ENCODE measurements around the gene PSTPIP1.

The PSTPIP1 gene

DNA sequence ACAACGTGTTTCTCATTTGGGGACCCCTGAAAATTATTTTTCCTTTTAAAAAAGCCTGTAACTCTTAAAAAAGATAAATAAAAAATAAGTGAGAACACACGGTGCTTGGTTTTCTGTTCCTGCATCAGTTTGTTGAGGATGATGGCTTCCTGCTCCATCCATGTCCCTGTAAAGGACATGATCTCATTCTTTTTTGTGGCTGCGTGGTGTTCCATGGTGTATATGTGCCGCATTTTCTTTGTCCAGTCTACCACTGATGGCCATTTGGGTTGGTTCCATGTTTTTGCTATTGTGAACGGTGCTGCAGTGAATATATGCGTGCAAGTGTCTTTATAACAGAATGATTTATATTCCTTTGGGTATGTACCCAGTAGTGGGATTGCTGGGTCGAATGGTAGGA is 73.7 kb downstream of the PSTPIP1 start:
- no peak for DNase-seq (ENCODE audit: low read depth, low spot score)

DNA sequence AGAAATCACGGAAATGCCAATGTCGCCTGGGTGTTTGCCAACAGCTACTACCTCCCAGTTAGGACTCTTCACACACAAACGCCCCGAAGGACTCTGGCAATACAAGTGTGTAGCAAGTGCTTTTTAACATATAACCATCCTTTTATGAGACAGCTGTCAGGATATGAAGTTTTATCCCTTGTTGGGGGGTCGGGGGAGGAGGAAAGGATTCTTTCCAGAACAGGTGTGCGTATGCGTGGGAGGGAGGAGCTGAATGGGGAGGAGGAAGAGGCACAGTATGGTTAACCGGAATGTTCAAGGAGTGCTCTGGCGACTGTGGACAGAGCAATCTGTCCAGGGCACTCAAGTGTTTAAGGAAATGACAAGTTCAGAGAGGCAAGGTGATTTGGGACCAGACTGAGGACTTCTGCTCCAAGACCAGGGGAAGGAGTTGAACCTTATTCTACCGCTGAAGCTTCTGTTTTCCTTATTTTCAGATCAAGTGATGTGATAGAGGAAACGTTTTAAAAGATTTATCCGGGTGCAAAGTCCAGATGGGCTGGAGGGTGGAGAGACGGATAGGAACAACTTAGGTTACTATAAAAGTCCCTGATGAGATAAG is 74.7 kb downstream of the PSTPIP1 start:
- DNase-seq (ENCODE audit: low read depth, low spot score) = no peak

DNA sequence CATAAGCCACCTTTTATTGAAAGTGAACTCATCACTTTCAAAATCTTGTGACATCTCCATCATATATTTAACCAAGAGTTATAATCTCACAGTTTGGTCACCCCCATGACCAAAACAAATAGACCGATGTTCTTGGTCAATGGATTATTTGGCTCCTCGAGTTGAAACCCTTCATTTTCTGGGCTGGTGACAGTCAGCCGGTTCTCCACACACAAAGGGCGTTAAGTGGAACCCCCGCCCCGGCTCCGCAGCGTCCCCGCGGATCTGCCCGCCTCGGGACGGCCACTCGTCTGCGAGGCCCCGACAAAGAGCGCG is 75.2 kb downstream of the PSTPIP1 start:
- DNase-seq (ENCODE audit: low read depth, low spot score) = no peak

DNA sequence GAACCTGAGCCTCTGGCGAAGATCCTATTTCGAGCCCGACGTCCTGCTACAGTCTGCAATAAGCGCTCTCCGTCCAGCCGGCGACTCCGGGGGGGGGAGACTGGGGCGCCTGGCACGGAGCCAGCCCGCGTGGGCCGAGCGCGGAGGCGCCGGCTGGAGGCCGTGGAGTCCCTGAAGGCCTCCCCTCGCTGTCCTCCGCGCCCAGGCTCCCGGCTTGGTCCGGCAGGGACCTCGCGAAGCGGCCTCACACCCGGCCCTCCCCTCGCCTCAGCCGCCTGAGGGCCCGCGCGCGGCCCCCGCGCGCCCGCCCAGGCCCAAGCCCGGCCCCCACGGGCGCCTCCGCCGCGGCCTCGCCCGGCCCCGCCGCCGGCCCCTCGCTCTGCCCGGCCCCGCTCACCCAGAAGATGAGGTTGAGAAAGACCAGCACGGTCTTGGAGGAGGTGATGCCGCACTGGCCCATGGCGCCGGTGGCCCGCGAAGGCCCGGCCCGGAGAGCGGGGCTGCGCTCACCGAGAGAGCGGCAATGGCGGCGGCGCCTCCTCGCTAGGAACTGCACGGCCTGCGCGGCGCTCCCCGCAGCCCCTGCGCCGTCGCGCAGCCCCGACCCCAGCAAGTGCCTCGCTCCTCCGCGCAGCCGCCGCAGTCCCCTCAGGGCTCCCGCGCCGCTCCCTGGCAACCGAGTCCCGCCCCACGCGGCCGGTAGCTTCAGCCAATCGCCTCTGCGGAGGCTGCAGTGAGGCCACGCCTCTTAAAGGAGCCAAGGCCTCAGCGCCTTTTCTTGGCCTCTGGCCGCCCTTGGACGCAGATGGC is 75.8 kb downstream of the PSTPIP1 start, which contains the start of gene TSPAN3:
TSS of gene TSPAN3 (minus strand) at position 615 of the 810 bp plus-strand sequence. CDS start at position 460, 155 bp downstream.
- peak; percentile 82 for DNase-seq (ENCODE audit: low read depth, low spot score)

DNA sequence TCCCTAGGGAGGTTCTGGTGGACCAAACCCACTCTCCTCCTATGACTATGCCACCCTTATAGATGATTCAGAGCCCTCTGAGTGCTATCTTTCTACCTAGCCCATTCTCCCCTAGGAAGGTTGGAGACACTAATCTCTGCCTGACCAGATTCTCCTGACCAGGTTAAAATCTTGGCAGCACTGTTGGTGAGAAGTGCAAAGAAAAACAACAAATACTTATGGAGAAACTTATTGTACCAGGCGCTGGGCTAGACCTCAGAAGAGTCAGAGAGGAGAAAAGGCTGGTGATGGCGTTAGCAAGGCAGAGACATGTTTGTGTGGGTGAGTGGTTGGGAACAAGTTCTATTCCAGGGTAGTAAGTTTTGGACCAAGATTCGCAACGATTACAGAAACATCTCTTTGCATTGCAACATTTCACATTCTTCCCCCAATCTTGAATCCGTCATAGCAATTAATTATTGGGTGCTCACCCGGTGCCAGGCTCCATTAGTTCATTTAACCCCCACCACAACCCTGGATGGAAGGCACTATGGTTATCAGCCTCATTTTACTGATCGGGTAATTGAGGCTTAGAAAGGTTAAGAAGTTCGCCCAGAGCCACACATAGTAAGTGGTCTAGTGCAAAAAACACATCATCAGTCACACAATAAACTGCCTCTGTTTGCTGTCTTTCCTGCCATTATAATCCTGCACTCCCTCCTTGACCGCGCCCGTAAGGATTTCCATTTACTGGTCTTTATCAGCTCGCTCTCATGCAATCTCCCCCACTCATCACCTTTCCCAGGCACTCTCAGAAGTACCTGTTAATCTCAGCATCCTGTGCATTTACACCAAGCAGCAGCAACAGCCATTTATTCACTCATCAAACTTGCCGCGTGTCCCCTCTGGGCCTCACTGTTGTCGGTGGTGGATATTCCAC is 76.6 kb downstream of the PSTPIP1 start:
- no peak for DNase-seq (ENCODE audit: low read depth, low spot score)

DNA sequence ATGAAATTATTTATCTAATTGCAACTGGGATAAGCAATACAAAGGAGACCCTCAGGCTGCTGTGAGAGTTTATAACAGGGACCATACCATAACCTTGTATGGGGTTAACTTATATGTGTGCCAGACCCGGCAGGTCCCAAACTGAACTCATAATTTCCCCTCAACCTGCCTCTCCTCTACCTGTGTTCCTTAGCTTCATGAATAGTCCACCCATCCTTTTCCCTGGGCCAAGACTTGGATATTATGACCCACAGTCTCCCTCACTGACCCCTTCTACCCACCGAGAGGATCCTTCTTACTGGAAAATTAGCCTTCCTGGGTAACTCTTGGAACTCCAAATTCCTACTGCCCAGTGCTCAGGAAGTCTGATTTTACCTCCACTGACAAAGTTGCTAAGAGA is 79.4 kb downstream of the PSTPIP1 start:
- no peak for DNase-seq (ENCODE audit: low read depth, low spot score)

DNA sequence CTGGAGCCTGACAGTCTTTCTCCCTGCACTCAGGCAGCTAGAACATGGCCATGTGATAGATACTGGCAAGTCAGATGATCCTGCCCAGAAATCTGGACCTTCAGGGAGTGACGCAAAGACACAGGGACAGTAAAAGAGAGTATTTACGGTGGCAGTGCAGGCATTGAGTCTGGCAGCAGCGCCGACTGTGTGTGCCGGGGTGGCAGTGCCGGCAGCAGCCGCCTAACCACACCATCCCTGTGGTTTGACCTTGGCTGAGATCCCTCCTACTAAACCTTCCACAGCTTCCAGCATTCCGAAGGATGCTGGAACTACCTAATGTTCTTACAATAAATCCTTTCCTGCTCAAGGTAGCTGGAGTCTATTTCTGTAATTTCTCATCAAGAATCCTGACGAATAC is 80.6 kb downstream of the PSTPIP1 start:
- no peak for DNase-seq (ENCODE audit: low read depth, low spot score)

DNA sequence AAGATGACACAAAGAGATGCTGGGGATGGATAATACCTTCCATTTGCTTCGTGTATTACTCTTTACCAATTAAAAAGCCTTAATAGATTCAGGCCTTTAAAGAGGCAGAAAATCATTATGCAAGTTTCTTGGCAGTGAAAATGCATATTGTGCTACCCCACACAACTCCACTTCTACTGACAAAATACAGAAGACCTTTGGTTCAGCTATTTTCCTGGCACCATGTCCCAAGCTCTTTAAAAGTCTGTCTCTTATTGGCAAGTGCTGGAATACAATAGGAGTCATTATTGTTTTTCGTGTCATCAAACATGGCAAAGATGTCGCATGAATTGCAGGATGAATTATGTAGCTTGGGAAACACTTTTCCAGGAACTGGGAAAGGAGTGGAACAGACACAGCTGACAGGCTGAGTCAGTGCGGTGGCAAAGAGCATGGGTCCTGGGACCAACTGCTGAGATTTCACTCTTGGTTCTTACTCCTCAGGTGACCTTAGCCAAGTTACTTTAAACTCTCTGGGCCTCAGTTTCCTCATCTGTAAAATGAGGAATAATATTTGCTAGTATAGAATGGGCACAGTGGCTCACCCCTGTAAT is 81.5 kb downstream of the PSTPIP1 start:
- no peak for DNase-seq (ENCODE audit: low read depth, low spot score)

DNA sequence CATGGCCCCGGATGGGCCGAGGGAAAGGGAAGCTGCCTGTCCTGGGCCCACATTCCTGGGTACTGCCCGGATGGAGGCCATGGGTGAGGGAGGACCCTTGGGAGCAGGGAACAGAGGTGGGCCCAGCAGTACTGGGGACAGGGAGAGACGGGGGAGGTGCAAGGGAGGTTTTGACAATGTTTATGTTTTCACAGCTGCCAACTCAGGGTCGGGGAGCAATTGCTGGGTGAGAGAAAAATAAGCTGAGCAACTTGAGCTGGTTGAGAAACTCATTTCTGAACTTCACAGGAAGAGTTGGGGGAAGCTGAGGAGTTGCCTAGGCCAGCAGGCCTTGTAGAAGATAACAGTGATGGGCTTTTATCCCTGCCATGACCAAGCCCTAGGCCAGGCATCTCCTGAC is 87.0 kb downstream of the PSTPIP1 start:
- DNase-seq (ENCODE audit: low read depth, low spot score) = no peak

DNA sequence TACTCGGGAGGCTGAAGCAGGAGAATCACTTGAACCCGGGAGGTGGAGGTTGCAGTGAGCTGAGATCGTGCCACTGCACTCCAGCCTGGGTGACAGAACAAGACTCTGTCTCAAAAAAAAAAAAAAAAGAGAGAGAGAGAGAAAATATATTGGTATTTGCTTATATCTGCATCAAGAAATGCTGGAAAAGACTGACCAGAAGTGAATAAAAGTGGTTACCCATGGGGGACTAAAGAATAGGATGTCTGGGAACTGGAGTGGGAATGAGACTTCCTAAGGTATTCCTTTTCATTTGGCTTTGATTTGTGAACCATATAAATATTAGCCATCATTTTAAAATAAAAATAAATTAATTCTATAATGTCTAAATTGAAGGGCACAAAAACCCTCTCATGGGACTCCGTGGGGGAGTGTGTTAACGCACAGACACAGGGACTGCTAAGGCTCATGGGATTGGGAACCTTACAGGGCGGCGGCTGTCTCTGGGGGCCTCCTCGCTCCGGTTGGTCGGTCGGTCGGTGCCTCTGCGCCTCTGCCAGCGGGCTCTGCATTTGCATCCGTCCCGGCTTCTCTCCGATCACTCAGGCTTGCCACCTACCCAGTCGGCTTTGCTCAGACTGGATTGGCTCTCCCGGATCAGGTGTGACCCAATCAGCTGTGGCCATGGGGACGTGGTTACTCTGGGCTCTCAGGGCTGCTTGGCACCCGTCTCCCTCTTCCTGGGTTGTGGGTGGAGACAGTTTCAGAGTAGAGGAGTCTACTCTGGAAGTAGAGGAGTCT is 88.6 kb downstream of the PSTPIP1 start:
- peak; percentile 10 for DNase-seq (ENCODE audit: low read depth, low spot score)

DNA sequence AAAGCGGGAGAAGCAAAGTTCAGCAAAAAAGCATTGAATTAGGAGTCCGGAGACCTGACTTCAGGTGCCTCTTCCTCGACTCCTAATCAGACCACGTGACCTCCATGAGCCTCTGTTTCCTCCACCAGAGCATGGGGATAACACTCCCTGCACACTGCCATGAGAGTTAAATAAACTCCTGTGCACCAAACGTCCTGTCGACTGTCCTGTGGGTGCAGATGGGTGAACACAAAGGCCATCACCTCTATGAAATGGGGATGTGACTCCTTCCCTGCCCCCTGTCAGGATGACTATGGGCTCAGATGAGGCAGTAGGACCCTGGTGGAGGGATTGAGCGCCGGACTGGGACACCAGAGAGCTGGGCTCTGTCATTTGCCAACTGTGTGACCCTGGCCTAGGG is 89.5 kb downstream of the PSTPIP1 start:
- no peak for DNase-seq (ENCODE audit: low read depth, low spot score)

DNA sequence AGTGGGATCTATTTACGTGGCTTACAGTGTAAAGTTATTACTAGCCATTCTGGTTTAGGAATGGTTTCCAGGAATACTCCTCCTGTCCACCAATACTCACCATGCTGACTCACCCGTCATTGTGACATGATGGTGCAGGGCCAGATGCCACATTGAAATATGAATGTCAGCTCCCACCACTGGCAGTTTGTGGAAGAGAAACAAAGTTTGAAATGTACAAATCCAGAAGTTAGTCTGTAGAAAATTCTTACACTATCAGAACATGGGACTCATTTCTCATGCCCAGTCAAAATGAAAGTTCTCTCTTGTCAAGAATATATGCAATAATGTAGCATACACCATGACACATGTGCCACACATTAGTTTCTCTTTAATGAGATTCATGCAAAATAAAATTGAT is 90.4 kb downstream of the PSTPIP1 start:
- no peak for DNase-seq (ENCODE audit: low read depth, low spot score)
